DMS53 (cell line): ENCODE results near the gene OR11H1.
"Not testable (repeated sequence)": the region's sequence is repeated elsewhere in the genome, so short reads cannot be mapped to it uniquely, and the experiment has no call there.

Experiments used
- DNase-seq: peaks from one replicate; lab custom pipeline; 2025; lab: John Stamatoyannopoulos, UW

OR11H1 gene

GRCh38 chr22:15527892-15528291, at the start of gene OR11H1:
Gene OR11H1 (plus strand): TSS chr22:15528192. CDS start chr22:15528192, 0 bp downstream.
- DNase-seq = not testable (repeated sequence)

- not testable (repeated sequence) for DNase-seq
Observed at GRCh38 chr22:15509967-15510366, 18.0 kb upstream of the OR11H1 start.

DNA sequence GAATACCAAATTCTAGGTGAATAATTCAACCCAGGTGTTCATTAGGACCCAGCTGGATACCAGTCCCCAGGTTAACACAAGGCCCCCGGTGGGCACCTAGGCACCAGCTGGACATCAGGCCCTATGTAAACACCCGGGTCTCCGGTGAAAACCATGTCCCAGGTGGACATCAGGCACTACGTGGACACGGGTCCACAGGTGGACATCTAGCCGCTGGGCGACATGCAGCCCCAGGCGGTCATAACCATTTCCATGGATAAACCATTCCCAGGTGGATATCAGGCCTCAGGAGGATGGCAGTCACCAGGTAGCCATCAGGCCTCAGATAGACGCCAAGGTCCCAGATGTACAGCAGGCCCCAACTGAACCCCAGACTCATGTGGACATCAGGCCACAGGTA, 12.1 kb upstream of the OR11H1 start:
- not testable (repeated sequence) for DNase-seq

GRCh38 chr22:15553767-15554166, 25.8 kb downstream of the OR11H1 start:
- not testable (repeated sequence) for DNase-seq

GRCh38 chr22:15563461-15563860, 35.5 kb downstream of the OR11H1 start:
- DNase-seq = not testable (repeated sequence)

GRCh38 chr22:15565063-15565462, 37.1 kb downstream of the OR11H1 start:
- not testable (repeated sequence) for DNase-seq
